Smooth muscle cell (in vitro differentiated cells): ENCODE data around the gene TMEM30A. TPM values are rescaled to one million over a fixed set of nuclear protein-coding genes. Genes with fewer than 3 reads are reported as not detected.

ENCODE experiments used
- DNase-seq: peaks from one replicate; lab custom pipeline; 2025; ENCODE audit not compliant: unreplicated experiment; lab: John Stamatoyannopoulos, UW
- H2AFZ ChIP-seq: fragments of 200-600 bp; sonication (generic); 2 replicates; pipeline ENCODE4 v1.6.0; 2016; ENCODE audit warnings: antibody characterized with exemption, low read depth, mild to moderate bottlenecking
- H3F3A ChIP-seq: fragments of 200-600 bp; sonication (generic); 2 replicates; pipeline ENCODE4 v1.6.0; 2017; ENCODE audit warnings: antibody characterized with exemption, low read depth
- H3K27ac ChIP-seq: fragments of 200-600 bp; sonication (generic); 2 replicates; pipeline ENCODE4 v1.5.1; 2016; ENCODE audit warnings: low read depth, mild to moderate bottlenecking
- H3K27me3 ChIP-seq: fragments of 200-600 bp; sonication (generic); 2 replicates; pipeline ENCODE4 v1.6.1; 2016; ENCODE audit warnings: low read depth, mild to moderate bottlenecking
- H3K36me3 ChIP-seq: fragments of 200-600 bp; sonication (generic); 2 replicates; pipeline ENCODE4 v1.5.1; 2016; ENCODE audit warnings: low read depth
- H3K4me1 ChIP-seq: fragments of 200-600 bp; sonication (generic); 2 replicates; pipeline ENCODE4 v1.5.1; 2016; ENCODE audit warnings: low read depth
- H3K4me2 ChIP-seq: fragments of 200-600 bp; sonication (generic); 2 replicates; pipeline ENCODE4 v1.6.0; 2016; ENCODE audit warnings: mild to moderate bottlenecking
- H3K4me3 ChIP-seq: fragments of 200-600 bp; sonication (generic); 2 replicates; pipeline ENCODE4 v1.5.1; 2016; ENCODE audit warnings: mild to moderate bottlenecking
- H3K79me2 ChIP-seq: fragments of 200-600 bp; sonication (generic); 2 replicates; pipeline ENCODE4 v1.6.0; 2016; ENCODE audit warnings: low read depth, mild to moderate bottlenecking
- H3K9ac ChIP-seq: fragments of 200-600 bp; sonication (generic); 2 replicates; pipeline ENCODE4 v1.6.0; 2016; ENCODE audit warnings: low read depth
- H3K9me3 ChIP-seq: fragments of 200-600 bp; sonication (generic); replicated peaks from 2 replicates; pipeline ENCODE4 v1.5.1; 2016; ENCODE audit warnings: low read depth
- H4K20me1 ChIP-seq: fragments of 200-600 bp; sonication (generic); 2 replicates; pipeline ENCODE4 v1.6.0; 2016; ENCODE audit warnings: low read depth
- WGBS: methylation state at CpG from one replicate; pipeline ENCODE4 v1.1.7; 2016; ENCODE audit warnings: low lambda C conversion rate; 5-methylcytosine and 5-hydroxymethylcytosine counted together
- polyA plus RNA-seq: library from polyadenylated mRNA; unstranded; fragments of >200 nt; fragmentation: Nextera tagmentation; extraction: Ambion mirVana; gene quantifications from 2 replicates; pipeline ENCODE4 v1.2.1, GENCODE V29; 2016
- total RNA-seq: library from RNA; depleted of rRNA; stranded (reverse); fragments of >200 nt; gene quantifications from 2 replicates; pipeline ENCODE4 v1.2.3, GENCODE V29; 2014
- TF ChIP-seq, protein P1 (sequence below): fragments of 200-600 bp; sonication (generic); IDR thresholded peaks from 2 replicates; pipeline ENCODE4 v1.5.1; 2017; ENCODE audit warnings: borderline replicate concordance, mild to moderate bottlenecking, antibody characterized with exemption; ENCODE audit not compliant: insufficient read depth, poor library complexity, severe bottlenecking

Gene TMEM30A
- total and polyA plus RNA-seq, 2 experiments from 2014 or later, result 110 to 230 TPM

DNA sequence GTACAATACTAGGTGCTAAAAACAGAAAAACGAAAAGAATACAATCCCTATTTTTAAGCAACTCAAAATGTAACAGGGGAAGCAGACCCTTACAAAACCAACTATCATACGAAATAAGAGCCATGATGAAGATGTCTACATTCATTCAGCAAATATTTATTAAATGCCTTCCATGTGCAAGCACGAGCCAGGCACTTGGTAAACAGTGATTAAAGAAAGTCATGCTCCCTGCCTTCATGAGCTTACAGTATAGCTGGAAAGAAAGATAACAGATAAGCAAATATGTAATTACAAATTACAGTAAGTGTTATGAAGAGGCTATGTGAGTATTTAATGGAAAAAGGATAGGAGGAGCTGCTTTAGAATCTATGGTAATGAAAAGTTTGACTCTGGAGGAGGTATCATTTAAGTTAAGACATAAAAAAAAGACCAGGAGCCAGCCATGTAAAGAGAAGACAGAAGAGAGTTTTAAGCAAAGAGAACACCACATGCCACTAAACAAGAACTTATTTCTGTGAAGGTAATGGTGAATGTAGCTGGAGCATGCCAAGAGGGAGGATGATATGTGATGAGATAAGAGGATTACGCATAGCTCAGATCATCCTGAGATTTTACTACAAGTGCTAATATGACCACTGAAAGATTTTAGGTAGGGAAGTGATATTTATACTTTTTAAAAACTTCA lies 21.7 kb downstream of the TMEM30A start:
- peaks cover 2% of the 10 kb centered on the region for H3F3A ChIP-seq
- H3K79me2 ChIP-seq, result peaks cover 83% of the 10 kb centered on the region
- peaks cover 93% of the 10 kb centered on the region for H4K20me1 ChIP-seq
- no peak overlapping the region for H2AFZ ChIP-seq
- WGBS, result 83% methylated on average over 4 of the region's 4 CpGs
- TF ChIP-seq, protein P1, sequence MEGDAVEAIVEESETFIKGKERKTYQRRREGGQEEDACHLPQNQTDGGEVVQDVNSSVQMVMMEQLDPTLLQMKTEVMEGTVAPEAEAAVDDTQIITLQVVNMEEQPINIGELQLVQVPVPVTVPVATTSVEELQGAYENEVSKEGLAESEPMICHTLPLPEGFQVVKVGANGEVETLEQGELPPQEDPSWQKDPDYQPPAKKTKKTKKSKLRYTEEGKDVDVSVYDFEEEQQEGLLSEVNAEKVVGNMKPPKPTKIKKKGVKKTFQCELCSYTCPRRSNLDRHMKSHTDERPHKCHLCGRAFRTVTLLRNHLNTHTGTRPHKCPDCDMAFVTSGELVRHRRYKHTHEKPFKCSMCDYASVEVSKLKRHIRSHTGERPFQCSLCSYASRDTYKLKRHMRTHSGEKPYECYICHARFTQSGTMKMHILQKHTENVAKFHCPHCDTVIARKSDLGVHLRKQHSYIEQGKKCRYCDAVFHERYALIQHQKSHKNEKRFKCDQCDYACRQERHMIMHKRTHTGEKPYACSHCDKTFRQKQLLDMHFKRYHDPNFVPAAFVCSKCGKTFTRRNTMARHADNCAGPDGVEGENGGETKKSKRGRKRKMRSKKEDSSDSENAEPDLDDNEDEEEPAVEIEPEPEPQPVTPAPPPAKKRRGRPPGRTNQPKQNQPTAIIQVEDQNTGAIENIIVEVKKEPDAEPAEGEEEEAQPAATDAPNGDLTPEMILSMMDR, result no peak
- H3K4me1 ChIP-seq, result peaks cover 11% of the 10 kb centered on the region
- no peak overlapping the region for H3K4me2 ChIP-seq
- H3K4me3 ChIP-seq, result no peak overlapping the region
- peaks cover 28% of the 10 kb centered on the region for H3K36me3 ChIP-seq
- H3K9me3 ChIP-seq, result no peaks in the 10 kb centered on the region
- no peak overlapping the region for H3K9ac ChIP-seq
- no peak for DNase-seq
- H3K27ac ChIP-seq, result no peak overlapping the region
- H3K27me3 ChIP-seq, result no peaks in the 10 kb centered on the region

DNA sequence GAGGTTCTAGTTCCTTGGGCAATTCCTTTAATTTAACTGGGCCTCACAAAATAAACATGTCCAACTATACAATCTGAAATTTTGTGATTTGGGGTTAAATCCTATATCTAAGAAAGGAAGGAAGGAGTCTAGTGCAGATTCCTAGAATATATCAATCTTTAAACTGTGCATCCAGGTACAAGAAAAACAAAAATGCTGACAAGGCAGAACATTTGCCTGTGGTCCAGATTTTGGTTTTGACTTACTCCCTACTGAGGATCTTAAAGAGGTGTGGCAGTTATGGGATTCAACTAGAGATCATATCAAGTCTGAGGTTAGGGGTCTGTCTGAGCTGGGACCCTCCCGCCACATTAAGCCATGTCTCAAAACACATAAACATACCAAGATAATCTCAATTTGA lies 23.3 kb downstream of the TMEM30A start:
- no peak overlapping the region for H3K27ac ChIP-seq
- peaks cover 88% of the 10 kb centered on the region for H4K20me1 ChIP-seq
- WGBS, result 100% methylated on average over 1 of the region's 1 CpG
- no peak for DNase-seq
- H3K9me3 ChIP-seq, result no peaks in the 10 kb centered on the region
- H3K4me3 ChIP-seq, result no peak overlapping the region
- H2AFZ ChIP-seq, result no peak overlapping the region
- H3K4me1 ChIP-seq, result no peaks in the 10 kb centered on the region
- peaks cover 2% of the 10 kb centered on the region for H3F3A ChIP-seq
- H3K4me2 ChIP-seq, result no peak overlapping the region
- no peak overlapping the region for H3K9ac ChIP-seq
- TF ChIP-seq, protein P1, result no peak
- H3K36me3 ChIP-seq, result peaks cover 32% of the 10 kb centered on the region
- no peaks in the 10 kb centered on the region for H3K27me3 ChIP-seq
- H3K79me2 ChIP-seq, result peaks cover 68% of the 10 kb centered on the region

GRCh38 chr6:75257343-75258087 lies 27.1 kb downstream of the TMEM30A start:
- TF ChIP-seq, protein P1, result no peak
- peaks cover 2% of the 10 kb centered on the region for H3F3A ChIP-seq
- H3K4me3 ChIP-seq, result no peak overlapping the region
- peaks cover 41% of the 10 kb centered on the region for H3K36me3 ChIP-seq
- no peaks in the 10 kb centered on the region for H3K9me3 ChIP-seq
- DNase-seq, result no peak
- no peak overlapping the region for H3K9ac ChIP-seq
- no peaks in the 10 kb centered on the region for H3K4me1 ChIP-seq
- peaks cover 30% of the 10 kb centered on the region for H3K79me2 ChIP-seq
- H3K27ac ChIP-seq, result no peak overlapping the region
- H3K4me2 ChIP-seq, result no peak overlapping the region
- no peaks in the 10 kb centered on the region for H3K27me3 ChIP-seq
- H2AFZ ChIP-seq, result no peak overlapping the region
- WGBS, result 96% methylated on average over 1 of the region's 1 CpG
- H4K20me1 ChIP-seq, result peaks cover 73% of the 10 kb centered on the region
